Lower lobe of right lung (tissue), 2 donors: ENCODE measurements around the gene BTBD16. TPM values are rescaled to one million over a fixed set of nuclear protein-coding genes. Genes with fewer than 3 reads are reported as not detected.

Experiments
- ATAC-seq, 2 donors: fragments of 200-7000 bp; cut with Tn5 transposase; one replicate each; pipeline ENCODE4 v1.9.1; 2020 to 2022; ENCODE audit warnings: mild to moderate bottlenecking in 2 of 2, moderate library complexity in 2 of 2
- DNase-seq: peaks from one replicate; pipeline ENCODE4 v3.0.0-alpha.2; 2020
- H3K27ac ChIP-seq: fragments of 200-600 bp; one replicate; pipeline ENCODE4 v1.8.0; 2022
- H3K27me3 ChIP-seq: fragments of 200-600 bp; one replicate; pipeline ENCODE4 v1.8.0; 2022; ENCODE audit warnings: low read depth
- H3K36me3 ChIP-seq: fragments of 200-600 bp; one replicate; pipeline ENCODE4 v1.8.0; 2022; ENCODE audit warnings: mild to moderate bottlenecking
- H3K4me1 ChIP-seq: fragments of 200-600 bp; one replicate; pipeline ENCODE4 v1.8.0; 2022
- H3K4me3 ChIP-seq: fragments of 200-600 bp; one replicate; pipeline ENCODE4 v1.8.0; 2022; ENCODE audit warnings: mild to moderate bottlenecking
- H3K9me3 ChIP-seq: fragments of 200-600 bp; one replicate; pipeline ENCODE4 v1.8.0; 2022
- intact Hi-C: fragments of 100-400 bp; cut with DNase I; formaldehyde crosslinking; loops from one replicate; pipeline ENCODE4 v1.11.0; 2022
- total RNA-seq: library from RNA; stranded (reverse); fragmentation: NEBNext Ultra II Directional; extraction: Animal tissue kit (Norgen Biotek cat#: 25700); gene quantifications from one replicate; pipeline ENCODE4 v1.2.1, GENCODE V29; 2021
- TF ChIP-seq, protein P1 (sequence below): fragments of 200-600 bp; IDR thresholded peaks from one replicate; pipeline ENCODE4 v1.8.0; 2022; ENCODE audit warnings: antibody characterized with exemption, mild to moderate bottlenecking
- donor health status: DM: no; HTN: yes; CAD: no; lungs with severe emphysema.

Gene BTBD16
- total RNA-seq, 1 donor from 2014 or later: 0.62 TPM

DNA sequence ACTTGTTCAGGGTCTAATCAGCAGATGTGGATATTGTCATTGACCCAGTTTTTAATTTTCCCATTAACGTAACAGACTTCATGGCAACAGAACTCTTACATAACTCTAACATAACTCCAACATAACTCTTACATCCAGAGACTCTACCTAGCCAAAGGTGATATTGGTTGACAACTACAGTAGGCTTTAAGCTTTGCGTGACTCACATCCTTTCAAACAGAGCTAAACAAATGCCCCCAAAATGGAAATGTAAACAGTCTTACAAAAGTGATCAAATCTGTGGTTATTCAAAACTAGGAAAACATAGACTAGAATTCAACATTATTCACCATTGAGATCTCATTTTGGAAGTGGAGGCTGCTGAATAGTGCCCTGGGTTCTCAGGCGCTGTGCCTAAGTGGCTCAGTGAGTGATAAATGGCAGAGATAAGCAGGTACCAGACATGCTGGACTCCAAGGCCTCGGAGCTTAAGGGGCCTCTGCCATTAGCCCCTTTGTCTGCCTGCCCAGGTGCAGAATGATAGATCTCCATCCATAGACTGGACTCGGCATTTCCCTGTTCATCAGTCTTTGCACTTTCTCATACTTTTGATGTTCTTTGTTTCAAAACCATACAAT is 34.3 kb upstream of the BTBD16 start:
- H3K4me1 ChIP-seq: no peaks in the 10 kb centered on the region
- no peaks in the 10 kb centered on the region for H3K27me3 ChIP-seq
- DNase-seq: no peak
- intact Hi-C loops: no loop called here
- no peak for ATAC-seq
- no peaks in the 10 kb centered on the region for H3K9me3 ChIP-seq
- no peak overlapping the region for H3K27ac ChIP-seq
- TF ChIP-seq, protein P1, sequence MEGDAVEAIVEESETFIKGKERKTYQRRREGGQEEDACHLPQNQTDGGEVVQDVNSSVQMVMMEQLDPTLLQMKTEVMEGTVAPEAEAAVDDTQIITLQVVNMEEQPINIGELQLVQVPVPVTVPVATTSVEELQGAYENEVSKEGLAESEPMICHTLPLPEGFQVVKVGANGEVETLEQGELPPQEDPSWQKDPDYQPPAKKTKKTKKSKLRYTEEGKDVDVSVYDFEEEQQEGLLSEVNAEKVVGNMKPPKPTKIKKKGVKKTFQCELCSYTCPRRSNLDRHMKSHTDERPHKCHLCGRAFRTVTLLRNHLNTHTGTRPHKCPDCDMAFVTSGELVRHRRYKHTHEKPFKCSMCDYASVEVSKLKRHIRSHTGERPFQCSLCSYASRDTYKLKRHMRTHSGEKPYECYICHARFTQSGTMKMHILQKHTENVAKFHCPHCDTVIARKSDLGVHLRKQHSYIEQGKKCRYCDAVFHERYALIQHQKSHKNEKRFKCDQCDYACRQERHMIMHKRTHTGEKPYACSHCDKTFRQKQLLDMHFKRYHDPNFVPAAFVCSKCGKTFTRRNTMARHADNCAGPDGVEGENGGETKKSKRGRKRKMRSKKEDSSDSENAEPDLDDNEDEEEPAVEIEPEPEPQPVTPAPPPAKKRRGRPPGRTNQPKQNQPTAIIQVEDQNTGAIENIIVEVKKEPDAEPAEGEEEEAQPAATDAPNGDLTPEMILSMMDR: no peak
- no peak overlapping the region for H3K4me3 ChIP-seq
- H3K36me3 ChIP-seq: peaks cover 87% of the 10 kb centered on the region

DNA sequence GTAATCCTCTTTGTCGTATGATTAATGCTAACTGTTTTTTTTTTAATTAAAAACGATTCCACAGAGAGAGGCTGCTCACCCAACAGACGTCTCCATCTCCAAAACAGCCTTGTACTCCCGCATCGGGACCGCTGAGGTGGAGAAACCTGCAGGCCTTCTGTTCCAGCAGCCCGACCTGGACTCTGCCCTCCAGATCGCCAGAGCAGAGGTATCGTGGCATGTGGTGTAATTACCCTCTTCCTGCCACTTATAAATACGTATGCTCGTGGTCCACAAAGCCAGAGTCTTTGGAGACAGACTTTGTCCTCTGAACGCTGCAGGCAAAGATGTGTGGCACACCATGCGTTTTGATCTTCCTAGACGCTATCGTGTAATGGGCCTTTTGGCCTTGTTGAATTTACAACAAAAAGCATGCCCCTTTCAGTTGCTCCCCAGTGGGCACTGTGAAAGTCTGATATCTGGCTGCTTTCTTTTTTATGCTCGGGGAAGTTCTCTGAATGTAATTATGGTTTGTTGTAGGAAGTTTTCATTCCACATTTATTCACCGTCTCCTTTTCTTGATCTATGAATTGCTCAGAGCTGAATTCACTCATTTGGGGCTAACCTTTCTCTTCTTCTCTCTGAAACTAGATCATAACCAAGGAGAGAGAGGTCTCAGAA is 33.6 kb upstream of the BTBD16 start:
- TF ChIP-seq, protein P1: no peak
- Histone ChIP-seq H3K4me1 (no peaks in the 10 kb centered on the region), H3K9me3 (no peaks in the 10 kb centered on the region), H3K36me3 (peaks cover 87% of the 10 kb centered on the region), H3K4me3 (no peak overlapping the region), H3K27ac (no peak overlapping the region), H3K27me3 (no peaks in the 10 kb centered on the region)
- DNase-seq (no peak), ATAC-seq (no peak)
- intact Hi-C loops: no loop called here

DNA sequence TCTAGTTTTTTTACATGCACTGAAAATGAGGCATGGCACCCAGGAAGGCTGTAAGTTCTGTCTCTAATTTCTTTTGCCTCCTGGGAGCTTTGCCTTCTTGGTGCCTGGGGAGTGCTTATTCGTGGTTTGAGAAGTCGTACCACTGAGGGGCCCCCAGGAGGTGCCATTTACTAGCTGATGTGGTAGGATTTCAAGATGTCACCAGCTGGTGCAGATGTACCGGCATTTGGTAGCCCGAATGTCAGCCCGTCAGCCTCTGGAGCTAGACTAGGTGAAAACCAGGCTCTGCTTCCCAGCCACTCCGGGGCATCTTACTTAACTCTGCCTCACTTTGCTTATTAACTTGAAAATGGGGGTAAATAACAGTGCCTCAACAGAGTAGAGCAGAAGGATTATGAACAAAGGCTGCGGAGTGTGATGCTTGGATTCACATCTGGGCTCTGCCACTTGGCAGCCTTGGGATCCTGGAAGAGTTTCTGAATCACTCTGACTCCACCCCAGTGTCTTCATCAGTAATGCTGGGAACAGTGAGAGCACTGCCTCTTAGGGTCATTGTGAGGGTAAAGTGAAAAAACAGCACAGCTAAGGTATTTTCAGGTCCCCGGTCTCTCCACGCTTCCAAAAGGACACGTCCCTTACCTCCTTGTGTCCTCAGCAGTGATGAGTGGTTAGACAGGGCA is 31.4 kb upstream of the BTBD16 start:
- ATAC-seq (no peak), DNase-seq (no peak)
- no peak overlapping the region for H3K4me3 ChIP-seq
- TF ChIP-seq, protein P1: no peak
- H3K9me3 ChIP-seq: no peaks in the 10 kb centered on the region
- no peak overlapping the region for H3K27ac ChIP-seq
- intact Hi-C loops: no loop called here
- peaks cover 90% of the 10 kb centered on the region for H3K36me3 ChIP-seq
- no peaks in the 10 kb centered on the region for H3K4me1 ChIP-seq
- no peaks in the 10 kb centered on the region for H3K27me3 ChIP-seq

DNA sequence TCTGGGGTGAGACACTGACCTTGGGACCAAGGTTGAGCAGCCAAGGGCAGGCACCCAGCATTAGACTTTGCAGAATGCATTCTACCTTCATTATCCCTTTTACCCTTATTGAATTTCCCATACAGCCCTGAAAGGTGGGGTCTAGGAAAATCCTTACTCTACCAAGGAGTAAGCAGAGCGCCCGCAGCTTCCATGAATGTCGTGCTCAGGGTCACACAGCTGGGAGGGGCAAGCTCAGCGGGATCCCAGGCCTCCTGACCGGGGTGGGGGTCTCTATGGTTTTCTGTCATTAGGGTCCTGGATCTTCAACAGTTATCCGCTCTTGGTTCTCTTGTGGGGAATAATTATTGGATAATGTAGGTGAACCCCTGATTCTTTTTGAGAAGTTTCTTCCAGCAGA is 30.7 kb upstream of the BTBD16 start:
- ATAC-seq: no peak

DNA sequence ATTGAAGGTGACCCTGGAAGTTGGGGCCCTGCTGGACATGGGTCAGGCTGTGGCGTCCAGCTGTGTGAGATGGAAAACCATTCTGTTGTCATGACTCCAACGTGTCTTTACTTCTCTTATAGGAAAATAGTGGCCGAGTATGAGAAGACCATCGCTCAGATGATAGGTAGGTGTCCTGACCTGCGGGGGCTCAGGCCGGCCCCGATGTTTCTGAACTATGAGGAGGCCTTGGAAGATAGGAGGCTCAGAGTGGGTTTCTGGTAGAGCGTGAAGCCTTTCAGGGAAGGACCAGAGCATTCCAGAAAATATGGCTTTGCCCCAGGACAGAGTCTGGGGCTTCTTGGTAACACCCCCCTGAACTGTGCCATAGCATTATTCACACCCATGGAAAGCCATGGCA is 29.3 kb upstream of the BTBD16 start:
- Histone ChIP-seq H3K36me3 (peaks cover 100% of the 10 kb centered on the region), H3K27ac (no peak overlapping the region), H3K27me3 (no peaks in the 10 kb centered on the region), H3K4me1 (no peaks in the 10 kb centered on the region), H3K4me3 (no peak overlapping the region), H3K9me3 (no peaks in the 10 kb centered on the region)
- TF ChIP-seq, protein P1: no peak
- intact Hi-C loops: no loop called here
- DNase-seq (no peak), ATAC-seq (no peak)

More for the DNA sequence above, 30.7 kb upstream of the BTBD16 start:
- peaks cover 97% of the 10 kb centered on the region for H3K36me3 ChIP-seq
- no peaks in the 10 kb centered on the region for H3K27me3 ChIP-seq
- intact Hi-C loops: no loop called here
- no peak for DNase-seq
- no peak overlapping the region for H3K27ac ChIP-seq
- no peaks in the 10 kb centered on the region for H3K9me3 ChIP-seq
- H3K4me1 ChIP-seq: no peaks in the 10 kb centered on the region
- H3K4me3 ChIP-seq: no peak overlapping the region
- TF ChIP-seq, protein P1: no peak
